Embryonic facial prominence (tissue), 1 donor: ENCODE data around the gene KRT15.

ENCODE experiments used
- DNase-seq: peaks from one replicate; pipeline ENCODE4 v3.0.0-alpha.2; 2016; ENCODE audit errors: extremely low spot score

The KRT15 gene

DNA sequence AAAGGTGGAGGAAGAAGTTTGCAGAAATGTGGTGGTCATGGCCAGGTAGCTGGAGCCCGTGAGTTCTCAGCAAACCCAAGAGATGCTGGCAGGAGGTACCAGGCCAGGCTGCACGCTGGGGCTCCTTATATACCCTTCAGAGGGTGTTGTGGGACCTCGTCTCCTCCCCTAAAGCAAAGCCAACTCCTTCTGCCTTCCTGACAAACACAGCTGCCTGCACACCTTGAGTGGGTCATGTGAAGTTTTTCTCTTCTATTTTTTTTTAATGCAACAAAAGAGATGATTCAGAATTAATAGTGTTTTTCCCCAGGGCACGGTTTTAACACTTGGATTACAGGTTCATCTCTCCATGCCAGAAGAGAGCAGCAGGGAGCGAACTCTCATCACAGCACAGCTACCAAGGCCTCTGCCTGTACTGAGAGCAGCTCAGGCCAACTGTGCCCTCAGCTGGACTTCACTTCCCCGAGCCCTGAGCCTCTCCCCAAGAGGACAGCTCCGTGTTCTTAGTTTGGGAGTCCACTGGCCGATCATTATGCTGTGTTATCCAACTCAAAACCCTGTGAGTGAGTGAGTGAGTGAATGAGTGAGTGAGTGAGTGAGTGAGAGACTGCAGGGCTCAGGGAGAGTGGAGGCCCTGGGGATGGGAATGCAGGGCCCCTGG lies at the start of gene KRT15:
KRT15 (minus strand) TSS at position 102 of the 661 bp plus-strand sequence; CDS start at position 39, 63 bp downstream.
- no peak for DNase-seq

DNA sequence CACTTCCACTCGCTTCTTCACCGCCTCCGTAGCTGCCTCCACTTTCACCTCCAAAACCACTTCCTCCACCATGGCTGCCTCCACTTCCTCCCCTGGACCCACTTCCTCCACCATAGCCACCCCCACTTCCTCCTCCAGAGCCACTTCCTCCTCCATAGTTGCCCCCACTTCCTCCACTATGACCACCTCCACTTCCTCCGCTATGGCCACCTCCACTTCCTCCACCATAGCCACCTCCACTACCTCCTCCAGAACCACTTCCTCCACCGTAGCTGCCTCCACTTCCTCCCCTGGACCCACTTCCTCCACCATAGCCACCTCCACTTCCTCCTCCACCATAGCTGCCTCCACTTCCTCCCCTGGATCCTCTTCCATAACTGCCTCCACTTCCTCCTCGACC lies 48.6 kb upstream of the KRT15 start:
- DNase-seq = no peak

DNA sequence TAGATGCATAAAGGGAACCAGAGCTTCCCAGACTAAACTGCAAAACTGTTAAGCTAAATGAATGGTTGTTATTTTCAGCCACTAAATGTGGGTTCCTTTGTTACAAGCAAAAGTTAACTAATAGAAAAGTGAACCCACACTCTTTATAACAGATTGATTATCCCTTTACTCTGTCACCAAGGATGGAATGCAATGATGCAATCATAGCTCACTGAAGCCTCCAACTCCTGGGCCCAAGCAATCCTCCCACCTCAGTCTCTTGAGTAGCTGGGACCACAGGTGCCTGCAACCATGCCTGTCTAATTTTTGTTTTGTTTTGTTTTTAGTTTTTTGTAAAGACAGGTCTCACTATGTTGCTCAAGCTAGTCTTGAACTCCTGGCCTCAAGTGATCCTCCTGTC lies 46.6 kb upstream of the KRT15 start:
- no peak for DNase-seq

DNA sequence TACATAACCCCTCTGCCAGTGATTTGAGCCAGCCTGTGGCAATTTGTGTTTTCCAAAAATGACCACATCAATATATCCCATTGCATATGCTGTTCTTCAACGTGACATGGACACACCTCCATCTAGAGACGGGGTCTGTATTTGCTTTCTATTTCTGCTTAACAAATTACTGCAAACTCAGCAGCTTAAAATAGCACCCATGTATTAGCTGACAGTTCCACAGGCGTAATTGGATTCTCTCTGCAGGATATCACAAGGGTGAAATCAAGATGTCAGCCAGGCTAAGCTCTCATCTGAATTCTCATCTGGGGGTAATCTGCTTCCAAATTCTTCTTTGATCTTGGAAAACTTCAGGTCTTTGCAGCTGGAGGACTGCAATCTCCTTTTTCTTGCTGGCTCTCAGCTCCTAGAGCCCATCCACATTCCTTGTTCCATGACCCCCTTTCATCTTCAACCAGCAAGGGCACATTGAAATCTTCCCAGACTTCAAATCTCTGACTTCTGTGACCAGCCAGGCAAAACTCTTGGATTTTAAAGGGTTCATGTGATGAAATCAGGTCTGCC lies 45.0 kb upstream of the KRT15 start:
- DNase-seq = no peak

DNA sequence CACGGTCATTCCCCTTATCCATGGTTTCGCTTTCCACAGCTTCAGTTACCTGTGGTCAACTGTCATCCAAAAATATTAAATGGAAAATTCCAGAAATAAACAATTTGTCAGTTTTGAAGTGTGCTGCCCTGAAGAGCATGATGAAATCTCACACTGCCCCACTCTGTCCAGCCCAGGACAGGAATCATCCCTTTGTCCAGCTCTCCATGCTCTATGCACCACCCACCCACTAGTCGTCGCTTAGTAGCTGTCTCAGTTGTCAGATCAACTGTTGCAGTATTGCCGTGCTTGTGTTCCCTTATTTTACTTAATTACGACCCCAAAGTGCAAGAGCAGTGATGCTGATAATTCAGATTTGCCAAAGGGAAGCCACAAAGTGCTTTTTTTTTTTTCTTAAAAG lies 42.9 kb upstream of the KRT15 start:
- DNase-seq = no peak

DNA sequence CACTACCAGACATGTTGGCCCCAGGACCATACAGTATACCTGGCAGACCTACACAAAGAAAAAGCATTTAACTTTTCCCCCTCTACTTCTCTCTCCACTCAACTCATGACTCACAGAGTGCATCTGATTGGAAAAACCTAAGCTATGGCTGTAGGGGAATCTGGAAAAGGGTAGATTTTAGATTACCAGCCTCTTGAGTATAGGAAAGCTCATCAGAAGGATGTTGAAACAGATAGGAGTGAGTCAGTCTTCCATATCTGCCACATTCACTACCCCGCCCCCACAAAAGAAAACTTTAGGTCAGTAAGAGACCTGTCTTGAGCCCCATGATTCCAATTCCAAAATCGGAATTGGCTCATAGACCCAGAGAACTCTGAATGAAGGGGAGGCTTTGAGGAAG lies 40.9 kb upstream of the KRT15 start:
- DNase-seq = no peak

DNA sequence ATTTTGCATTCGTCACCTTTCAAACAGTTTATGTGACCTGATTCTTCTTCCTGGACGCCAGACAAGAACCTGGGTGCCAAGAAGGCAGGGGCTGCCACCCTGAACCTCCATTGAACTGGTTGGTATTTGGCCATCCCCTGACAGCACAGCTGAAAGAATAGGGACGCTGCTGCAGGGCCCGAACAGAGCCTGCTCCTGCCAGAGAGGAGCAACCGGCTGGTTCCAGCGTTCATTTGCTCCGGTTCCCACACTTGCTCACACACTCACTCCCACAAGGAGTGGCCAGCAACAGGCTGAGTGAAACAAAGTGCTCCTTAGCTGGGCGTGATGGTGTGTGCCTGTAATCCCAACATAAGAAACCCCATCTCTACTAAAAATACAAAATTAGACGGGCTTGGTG lies 38.2 kb upstream of the KRT15 start:
- no peak for DNase-seq

DNA sequence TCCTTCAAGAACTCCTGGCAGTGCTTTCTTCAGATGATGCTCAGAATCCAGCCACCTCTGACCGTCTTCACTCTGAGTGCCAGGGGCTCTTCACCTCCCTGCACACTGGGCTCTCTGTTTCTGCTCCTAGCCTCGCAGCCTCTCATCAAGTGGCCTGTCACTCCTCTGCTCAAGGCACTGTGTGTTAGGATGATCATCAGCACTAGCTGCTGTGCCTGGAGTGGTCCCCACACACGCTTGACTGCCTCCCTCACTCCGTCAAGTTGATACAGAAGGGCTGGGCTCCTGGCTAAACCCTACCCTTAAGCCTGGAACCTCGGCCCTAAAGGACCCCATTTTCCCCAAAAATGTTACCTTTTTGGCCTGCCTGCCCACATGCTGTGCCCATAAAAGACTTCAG lies 37.6 kb upstream of the KRT15 start:
- no peak for DNase-seq

DNA sequence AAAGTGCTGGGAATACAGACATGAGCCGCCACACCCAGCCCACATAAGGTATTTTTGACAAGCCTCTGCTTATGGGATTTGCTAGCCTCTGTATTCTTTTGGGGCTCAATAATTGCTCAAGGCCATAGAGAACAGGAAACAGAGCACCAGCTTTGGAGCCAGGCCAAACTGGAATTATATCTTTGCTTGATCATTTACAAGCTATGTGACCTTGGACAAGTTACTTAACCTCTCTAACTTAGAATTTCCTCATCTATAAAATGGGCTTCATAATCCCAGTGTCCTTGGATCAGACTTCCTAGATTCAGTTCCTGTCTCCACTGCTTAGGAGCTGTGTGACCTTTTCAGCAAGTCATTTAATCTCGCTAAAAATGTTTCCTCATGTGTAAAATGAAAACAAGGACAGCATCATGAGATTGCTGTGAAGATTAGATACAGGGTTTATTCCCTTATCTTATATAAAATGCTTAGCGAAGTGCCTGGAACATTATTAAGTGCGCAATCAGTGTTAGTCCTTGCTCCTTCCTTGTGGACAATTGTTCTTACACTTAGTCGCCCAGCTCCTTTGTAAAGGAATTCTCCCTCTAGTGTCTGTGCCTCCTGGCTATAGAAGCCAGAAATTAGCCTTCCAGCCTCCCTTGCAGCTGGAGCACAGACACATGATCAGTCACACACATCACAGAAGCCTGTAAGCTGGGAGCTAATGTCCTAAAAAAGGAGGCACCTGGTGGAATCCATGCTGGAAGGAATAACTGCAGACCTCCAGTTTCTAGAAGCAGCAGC lies 36.6 kb upstream of the KRT15 start:
- no peak for DNase-seq

DNA sequence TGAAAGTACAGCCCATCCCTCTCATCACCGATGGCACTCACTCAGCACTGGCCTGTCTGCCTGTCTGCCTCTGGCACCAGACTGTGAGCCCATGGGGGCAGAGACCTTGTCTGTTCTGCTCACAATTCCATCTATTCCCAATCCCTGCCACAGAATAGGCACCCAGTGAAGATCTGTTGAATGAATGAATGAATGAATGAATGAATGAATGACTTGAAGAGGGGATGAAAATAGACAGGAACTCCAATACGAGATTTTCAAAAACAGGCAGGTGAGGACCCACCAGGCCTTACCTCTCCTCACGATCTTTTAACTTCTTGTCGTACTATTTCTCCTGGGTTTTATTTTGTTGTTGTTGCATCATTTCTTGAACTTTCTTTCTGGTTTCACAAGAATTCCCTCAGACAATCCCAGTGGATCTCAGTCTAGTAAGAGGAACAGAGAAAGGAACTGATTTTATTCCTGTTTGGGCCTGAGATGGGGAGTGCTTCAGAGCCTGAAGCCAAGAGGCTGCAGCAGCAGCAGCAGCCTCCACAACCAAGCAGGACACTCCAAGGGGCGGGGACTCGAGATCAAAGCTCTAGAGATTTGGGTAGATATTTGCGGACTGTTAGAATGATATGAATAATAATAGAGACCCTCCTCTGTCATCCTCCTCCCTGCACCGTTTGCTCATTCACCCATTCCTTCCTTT lies 35.4 kb upstream of the KRT15 start:
- DNase-seq = no peak

DNA sequence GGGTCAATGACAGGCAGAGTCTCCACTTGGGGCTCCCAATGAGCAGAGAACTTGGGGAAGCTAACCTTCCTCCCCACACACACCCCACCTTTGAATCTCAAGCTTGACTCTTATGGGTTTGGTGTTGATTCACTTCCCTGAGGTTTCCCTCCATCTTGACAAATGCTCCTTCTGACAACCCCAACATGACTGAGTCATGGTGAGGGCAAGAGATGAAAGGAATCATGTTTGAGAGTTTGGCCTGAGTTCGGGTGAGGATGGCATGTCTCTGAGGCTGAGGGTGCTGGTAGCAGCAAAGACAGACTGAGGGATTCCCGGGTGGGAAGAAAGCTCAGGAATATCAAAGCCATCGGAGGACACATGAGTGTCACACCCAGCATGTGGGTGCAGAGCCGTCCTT lies 34.5 kb upstream of the KRT15 start:
- no peak for DNase-seq

DNA sequence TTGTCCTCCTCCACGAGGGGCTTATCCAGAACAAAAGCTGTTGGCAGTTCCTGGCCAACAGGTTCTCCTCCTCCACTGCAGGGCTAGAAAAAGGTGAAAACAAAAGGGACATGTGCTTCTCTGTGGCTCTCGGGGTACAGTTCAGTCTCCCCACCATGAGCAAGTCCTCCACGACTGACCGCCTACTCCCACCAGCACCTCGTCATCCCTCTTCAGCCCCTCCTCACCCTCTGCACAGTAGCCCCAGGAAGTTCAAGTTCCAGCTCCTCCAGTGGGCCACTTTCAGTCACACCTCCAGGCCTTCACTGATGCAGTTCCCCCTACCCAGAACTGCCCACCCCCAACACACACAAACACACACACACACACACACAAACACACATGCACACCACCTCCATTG lies 33.8 kb upstream of the KRT15 start:
- no peak for DNase-seq

DNA sequence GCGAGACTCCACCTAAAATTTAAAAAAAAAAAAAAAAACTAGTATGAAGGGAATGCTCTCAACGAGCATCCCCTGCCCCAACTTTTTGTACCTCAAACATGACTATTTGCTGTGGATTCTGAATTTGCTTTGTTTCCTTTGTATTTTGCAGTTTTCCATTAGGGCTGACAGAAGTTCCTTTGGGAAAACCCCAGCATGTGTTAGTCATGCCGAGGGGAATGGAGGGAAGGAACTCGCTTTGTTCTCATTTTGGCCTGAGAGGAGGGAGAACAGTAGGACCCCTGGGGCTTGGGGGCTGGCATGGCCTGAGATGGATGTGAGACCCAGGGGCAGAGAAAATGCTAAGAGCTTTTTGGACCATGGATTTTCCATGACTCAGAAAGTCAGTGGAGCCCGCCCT lies 32.7 kb upstream of the KRT15 start:
- no peak for DNase-seq

DNA sequence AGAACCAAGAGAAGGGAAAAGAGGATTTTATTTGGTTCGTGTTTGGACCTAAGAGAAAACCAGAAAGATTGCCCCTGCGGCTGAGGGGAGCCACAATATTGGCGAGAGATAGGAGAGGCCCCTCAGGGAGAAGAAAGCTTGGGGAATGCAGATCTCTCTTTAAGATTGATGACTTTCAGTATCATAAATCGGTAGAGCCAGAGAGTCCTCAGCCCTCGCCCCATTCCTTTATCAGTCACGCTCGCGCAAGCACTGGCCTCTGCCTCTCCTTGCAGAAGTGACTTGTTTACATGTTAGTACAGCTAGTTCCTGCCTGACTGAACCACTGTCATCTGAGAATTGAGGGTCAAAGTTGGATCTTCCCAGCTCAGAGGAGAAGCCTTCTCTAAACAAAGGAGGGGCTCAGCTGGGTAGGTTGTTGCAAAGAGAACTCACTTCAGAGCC lies 30.9 kb upstream of the KRT15 start:
- DNase-seq = no peak

DNA sequence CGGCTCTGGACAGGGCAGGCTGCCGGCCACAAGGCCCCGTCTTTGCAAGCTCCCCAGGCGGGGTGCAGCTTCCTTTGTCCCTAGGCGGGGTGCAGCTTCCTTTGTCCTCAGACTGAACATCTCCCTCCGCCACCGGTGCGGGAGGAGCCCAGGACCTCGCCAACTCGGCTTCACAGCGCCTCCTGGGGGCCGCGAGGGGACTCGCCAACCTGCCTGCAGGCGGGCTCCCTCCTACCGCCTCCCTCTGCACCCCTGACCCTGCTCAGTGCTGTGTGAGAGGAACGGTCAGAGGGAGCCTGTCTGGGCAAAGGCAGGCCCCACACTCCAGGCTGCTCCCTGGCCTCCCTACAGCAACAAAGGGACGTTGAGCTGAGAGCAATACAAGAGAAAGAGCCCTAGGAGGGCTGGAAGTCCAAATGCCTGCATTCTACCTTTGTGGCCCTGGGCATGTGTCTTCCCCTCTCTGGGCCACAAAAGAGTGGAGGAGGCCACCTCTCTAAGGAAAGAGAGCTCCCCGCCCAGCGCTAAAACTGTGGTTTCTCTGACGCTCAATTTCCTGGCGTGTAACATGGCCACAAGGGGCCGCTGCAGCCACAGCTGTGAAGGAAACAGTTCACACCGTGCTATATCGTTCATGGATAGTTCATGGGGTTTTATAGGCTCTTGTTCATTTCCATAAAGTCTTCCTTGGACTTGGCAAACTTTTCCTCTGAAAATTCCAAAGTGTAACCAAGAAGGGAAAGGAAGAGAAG lies 30.3 kb upstream of the KRT15 start:
- peak; percentile 73 for DNase-seq

DNA sequence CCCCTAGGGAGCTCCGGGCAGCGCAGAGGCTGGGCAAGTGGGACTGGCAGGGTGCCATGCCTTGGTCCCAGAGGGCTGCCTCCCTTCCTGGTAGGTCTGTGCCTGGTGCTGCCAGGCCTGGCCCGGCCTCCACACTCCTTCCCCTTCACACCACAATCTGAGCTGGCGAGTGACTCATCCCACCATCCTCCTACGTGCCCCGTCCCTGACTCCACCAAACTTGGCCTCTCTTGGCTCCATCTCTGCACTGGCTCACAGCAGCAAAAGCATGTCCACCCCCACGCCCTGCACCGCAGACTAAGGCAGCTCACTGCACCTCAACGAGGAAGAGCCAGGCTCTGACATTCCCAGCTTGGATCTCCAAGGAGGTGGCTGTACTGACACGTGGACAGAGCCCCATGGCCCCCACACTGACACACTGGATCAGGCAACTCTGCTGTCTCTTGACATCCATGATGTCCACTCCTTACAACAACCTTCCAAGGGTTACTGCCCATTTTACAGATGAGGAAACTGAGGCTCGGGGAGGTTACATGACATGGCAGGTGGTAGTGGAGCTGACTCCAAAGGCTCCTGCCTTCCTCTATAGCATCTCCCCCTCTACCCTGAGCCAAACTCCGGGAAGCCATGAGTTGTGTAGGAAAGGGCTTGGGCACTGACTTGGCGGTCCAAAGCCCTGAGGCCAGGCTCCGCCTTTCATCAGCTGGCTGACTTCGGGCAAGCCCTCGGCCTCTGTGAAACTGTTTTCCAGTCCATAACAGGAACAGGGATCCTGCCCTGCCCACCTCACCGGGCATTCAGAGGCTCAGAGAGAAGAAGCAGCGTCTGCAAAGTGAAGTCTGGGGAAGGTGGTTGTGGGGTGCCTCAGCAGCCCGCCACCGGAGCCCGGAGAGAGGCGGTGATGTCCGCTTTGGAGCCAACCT lies 29.5 kb upstream of the KRT15 start:
- no peak for DNase-seq

DNA sequence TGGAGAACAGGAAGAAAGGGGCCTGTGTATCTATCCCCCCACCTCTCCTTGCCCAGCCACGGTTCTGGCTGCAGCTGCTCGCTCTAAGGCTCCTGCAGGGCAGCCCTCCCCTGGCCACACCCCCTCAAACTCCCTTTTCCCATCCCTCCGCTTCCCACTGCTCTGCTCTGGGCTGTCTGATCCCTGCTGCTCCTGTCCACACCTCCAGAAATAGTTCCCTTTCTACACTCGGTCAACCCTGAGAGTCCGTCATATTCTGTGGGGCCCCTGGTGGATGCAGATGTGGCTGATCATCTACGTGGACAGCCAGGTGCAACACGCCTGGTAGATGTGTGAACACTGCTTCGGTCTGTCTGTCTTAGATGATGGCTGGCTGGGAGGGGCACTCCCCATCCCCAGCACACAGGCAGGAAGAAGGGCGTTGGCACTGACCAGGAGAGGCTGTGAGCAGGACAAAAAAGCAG lies 28.7 kb upstream of the KRT15 start:
- DNase-seq = no peak

DNA sequence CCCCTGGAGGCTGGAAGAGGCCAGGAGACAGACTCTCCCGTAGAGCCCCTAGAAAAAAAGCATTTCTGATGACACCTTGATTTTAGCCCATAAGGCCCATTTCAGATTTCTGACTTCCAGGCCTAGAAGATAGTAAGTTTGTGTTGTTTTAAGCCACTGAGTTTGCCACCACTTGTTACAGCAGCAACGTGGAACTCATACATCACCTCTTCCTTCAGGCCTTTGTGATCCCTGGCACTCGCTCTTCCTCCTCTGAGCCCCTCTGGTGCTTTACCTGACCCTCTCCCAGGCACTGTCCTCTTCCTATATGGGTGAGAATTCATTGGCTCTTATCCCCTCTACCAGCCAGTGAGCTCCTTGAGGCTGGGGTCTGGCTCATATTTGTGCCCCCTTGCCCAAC lies 28.1 kb upstream of the KRT15 start:
- DNase-seq = no peak

DNA sequence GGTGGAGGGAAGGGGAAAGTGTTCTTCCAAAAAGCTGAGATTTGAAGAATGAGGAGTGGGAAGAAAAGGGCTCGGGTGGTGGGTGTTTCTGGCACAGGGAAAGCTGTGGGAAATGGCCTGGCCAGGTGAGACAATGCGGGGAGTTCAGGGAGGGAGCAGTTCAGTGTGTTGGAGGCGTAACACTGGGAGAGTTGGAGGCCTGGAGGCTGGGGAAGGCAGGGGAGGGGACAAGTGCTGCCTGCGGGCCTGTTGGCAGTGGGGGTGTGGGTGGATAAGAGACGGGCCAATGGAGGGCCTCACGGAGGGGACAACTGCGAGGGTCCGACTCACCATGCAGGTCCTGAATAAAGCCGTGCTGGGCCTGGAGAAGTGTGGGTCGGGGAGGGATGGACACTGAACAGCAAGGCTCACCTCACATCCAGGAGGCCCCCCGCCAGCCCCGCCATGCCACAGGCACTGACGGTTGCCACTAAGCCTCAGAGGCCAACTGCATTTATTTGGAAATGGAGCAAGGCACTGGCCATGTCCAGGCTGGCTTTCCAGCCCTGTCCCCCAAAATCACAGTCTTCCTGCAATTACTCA lies 27.2 kb upstream of the KRT15 start:
- no peak for DNase-seq

DNA sequence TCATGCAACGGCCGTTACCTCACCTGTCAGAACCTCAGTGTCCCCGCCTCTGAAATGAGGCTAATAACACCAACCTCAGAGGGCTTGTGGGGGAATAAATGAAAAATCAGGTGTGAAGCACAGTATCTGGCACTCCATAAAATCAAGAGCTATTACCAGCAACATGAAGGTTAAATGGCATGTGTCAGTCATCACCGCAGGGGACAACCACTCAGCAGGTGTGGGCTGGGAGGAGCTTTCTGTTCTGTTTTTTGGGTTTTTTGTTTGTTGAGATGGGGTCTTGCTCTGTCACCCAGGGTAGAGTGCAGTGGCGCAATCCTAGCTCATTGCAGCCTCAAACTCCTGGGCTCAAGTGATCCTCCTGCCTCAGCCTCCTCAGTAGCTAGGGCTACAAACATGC lies 26.2 kb upstream of the KRT15 start:
- DNase-seq = no peak
